ENCODE measurements around the gene RUNDC3A.
"Not testable (repeated sequence)": the region's sequence is repeated elsewhere in the genome, so short reads cannot be mapped to it uniquely, and the experiment has no call there.

RUNDC3A gene

DNA sequence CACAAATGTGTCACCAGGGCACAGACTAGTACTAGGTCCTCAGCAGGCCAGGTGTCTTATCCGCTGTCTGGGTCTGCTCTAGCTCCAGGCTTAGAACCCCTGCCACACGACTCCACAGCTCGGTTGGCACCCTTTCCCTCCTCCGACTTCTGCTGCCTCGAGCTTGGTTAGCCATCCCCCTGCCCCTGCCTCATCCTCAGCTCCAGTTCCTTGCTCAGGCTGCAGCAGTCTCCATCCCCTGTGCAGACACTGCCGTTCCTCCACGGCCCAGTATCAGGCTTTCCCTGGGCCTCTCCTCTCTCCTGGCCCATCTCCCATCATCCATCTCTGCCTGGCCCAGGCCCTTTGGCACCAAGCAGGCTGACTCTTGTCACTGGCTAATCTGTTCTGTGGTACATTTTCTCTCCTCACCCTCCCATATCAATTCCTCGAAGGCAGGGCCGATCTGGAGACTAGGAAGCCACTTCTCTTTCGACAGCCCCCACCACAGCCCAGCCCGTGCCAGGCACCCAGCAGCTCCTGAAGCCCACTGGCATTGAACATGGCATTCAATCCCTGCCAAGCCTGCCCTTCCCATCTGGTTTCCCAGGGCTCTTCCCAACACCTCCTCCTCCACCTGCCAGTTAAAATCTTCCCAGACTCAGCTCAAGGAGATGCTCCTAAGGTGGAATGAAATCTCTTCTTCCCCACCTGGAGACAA, 35.3 kb downstream of the RUNDC3A start:
- no peak for DNase-seq (ENCODE audit: low read depth in 2 of 2)

GRCh38 chr17:44344939-44345453, 36.6 kb downstream of the RUNDC3A start, which contains the start of gene GRN:
GRN (plus strand) TSS chr17:44345302; CDS start chr17:44349165, 3,863 bp downstream.
- DNase-seq (ENCODE audit: low read depth in 2 of 2) = peak; percentile 70 to 71

DNA sequence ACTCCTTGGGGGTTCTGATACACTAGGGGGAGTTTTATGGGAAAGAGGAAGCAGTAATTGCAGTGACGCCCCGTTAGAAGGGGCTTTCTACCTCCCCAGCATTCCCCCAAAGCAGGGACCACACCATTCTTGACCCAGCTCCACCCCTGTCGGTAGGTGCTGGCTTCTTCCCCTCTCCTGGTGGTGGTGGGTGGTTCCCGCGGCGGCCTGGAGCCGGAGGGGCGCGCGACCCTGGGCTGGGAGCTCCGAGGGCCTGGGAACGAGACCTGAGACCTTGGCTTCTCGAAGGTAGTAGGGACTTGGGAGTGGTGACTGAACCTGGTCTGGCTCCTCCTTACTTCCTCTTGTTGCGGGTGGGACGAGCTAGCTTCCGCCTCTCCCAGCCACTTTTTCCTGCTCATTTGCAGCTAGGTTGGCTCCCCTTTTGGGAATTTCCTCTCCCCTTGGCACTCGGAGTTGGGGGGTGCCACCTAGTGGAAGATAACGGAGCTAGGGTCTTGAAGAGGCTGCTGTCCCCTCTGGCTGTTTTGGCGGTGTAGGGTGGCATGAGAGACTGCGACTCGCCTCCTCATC, 37.1 kb downstream of the RUNDC3A start:
- peak in 1 of 2 donors; percentile 29 for DNase-seq (ENCODE audit: low read depth in 2 of 2)

GRCh38 chr17:44346064-44346844, 37.9 kb downstream of the RUNDC3A start:
- no peak for DNase-seq (ENCODE audit: low read depth in 2 of 2)

DNA sequence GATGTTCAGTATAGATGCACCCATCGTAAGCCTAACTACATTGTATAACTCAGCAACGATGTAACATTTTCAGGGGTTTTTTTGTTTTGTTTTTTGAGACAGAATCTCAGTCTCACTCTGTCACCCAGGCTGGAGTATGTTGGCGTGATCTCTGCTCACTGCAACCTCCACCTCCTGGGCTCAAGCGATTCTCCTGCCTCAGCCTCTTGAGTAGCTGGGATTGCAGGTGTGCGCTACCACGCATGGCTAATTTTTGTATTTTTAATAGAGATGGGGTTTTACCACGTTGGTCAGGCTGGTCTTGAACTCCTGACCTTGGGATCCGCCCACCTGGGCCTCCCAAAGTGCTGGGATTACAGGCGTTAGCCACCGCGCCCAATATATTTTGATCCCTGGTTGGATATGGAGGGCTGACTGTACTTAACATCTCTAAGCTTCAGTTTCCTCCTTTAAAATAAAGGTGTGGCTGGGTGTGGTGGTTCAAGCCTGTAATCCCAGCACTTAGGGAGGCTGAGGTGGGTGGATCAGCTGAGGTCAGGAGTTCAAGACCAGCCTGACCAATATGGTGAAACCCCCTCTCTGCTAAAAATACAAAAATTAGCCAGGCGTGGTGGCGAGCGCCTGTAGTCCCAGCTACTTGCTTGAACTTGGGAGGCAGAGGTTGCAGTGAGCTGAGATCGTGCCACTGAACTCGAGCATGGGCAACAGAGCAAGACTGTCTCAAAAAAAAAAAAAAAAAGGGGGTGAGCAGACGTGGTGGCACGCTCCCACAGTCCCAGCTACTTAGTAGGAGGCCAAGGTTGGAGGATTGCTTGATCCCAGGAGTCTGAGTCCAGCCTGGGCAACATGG, 39.0 kb downstream of the RUNDC3A start:
- not testable (repeated sequence) for DNase-seq (ENCODE audit: low read depth in 2 of 2)

DNA sequence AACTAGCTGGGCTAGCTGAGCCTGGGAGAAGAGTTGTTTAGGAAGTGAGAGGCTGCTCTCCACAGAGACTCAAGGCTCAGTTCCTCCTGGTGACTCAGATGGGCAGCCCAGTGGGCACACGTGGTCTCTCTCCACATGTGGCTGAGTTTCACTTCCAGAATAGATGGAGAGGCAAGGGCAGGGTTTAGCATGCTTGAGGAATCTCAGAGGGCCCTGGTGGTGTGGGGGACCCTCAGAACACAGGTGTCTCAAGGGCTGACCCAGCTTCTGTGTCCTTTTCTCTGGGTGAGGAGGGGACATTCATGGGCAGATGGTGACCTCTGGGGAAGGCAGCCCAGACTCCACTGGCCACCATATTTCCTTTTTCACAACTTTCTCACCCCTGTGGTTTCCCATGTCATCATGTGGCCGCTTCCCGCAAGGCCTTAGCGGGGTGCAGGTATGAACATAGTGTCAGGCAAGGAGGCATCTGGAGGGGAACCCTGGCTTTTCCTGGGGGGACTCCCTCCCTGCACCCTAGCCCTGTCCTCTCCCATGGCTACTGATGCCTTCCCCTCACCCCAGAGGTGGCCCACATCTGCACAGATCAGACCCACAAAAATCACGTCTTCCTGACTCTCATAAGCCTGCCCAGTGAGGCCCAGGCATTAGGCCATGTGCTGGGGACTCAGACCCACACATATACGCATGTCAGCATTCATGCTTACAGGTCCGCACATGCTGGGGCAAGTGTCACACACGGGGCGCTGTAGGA, 40.0 kb downstream of the RUNDC3A start:
- no peak for DNase-seq (ENCODE audit: low read depth in 2 of 2)

DNA sequence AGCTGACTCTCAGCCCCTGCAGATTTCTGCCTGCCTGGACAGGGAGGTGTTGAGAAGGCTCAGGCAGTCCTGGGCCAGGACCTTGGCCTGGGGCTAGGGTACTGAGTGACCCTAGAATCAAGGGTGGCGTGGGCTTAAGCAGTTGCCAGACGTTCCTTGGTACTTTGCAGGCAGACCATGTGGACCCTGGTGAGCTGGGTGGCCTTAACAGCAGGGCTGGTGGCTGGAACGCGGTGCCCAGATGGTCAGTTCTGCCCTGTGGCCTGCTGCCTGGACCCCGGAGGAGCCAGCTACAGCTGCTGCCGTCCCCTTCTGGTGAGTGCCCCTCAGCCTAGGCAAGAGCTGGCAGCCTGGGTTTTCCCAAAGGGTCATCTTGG, 40.6 kb downstream of the RUNDC3A start:
- no peak for DNase-seq (ENCODE audit: low read depth in 2 of 2)

DNA sequence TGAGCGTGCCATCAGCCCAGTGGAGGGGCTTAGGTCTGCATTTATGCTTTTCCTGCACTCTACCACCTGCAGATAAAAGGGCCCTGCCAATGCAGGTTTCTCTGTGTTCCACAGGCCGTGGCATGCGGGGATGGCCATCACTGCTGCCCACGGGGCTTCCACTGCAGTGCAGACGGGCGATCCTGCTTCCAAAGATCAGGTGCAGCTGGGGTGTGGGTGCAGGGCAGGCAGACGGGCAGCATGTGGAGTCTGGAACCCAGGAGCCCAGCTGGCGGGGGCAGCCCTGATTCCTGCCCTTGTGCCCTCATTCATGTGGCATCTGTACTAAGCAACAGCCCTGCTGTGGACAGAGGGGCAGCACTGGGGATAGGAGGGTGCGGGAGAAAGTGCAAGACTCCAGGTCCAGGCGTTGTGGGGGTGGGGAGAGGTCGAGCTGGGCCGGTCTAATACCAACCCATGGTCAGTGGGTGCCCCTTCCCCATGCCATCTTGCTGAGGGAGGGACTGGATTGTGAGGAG, 41.2 kb downstream of the RUNDC3A start:
- DNase-seq (ENCODE audit: low read depth in 2 of 2) = no peak

GRCh38 chr17:44350733-44351226, 42.4 kb downstream of the RUNDC3A start:
- DNase-seq (ENCODE audit: low read depth in 2 of 2) = peak in 1 of 2 donors; percentile 58

DNA sequence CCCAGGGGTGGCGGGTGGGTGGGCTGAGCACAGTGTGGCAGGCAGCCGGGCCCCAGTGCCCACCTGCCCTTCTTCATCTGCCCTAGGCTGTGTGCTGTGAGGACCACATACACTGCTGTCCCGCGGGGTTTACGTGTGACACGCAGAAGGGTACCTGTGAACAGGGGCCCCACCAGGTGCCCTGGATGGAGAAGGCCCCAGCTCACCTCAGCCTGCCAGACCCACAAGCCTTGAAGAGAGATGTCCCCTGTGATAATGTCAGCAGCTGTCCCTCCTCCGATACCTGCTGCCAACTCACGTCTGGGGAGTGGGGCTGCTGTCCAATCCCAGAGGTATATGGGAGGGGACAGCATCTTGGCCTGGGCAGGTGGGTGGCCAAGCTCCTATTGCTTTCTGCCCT, 43.1 kb downstream of the RUNDC3A start:
- DNase-seq (ENCODE audit: low read depth in 2 of 2) = no peak

- no peak for DNase-seq (ENCODE audit: low read depth in 2 of 2)
Observed at GRCh38 chr17:44351961-44352827, 43.8 kb downstream of the RUNDC3A start.

DNA sequence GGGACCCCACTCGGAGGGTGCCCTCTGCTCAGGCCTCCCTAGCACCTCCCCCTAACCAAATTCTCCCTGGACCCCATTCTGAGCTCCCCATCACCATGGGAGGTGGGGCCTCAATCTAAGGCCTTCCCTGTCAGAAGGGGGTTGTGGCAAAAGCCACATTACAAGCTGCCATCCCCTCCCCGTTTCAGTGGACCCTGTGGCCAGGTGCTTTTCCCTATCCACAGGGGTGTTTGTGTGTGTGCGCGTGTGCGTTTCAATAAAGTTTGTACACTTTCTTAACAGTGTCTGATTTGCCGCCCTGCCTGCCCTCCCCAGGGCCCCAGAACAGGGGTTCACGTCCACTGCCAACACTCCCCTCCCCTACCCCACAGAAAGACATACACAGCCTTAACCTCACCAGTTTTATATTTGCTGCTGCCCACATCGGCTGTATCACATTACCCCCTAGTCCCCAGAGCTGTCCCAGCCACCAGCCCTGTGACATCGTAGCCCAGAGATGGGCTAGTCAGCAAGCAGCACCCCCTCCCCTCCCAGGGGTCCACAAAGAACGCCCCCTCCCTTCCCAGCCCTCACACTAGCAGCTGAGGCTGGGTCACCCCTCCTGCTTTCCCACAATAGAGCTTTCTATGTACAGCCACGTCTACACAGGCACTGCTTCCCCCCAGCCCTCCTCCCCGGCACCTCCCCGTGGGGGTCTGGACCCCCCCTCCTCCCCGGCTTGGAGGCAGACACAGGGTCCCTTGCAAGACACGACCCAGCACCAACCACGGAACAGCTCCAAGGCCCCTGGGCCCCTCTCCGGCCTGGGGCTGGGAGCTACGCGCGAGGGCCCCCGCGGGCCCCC, 44.6 kb downstream of the RUNDC3A start:
- no peak for DNase-seq (ENCODE audit: low read depth in 2 of 2)

DNA sequence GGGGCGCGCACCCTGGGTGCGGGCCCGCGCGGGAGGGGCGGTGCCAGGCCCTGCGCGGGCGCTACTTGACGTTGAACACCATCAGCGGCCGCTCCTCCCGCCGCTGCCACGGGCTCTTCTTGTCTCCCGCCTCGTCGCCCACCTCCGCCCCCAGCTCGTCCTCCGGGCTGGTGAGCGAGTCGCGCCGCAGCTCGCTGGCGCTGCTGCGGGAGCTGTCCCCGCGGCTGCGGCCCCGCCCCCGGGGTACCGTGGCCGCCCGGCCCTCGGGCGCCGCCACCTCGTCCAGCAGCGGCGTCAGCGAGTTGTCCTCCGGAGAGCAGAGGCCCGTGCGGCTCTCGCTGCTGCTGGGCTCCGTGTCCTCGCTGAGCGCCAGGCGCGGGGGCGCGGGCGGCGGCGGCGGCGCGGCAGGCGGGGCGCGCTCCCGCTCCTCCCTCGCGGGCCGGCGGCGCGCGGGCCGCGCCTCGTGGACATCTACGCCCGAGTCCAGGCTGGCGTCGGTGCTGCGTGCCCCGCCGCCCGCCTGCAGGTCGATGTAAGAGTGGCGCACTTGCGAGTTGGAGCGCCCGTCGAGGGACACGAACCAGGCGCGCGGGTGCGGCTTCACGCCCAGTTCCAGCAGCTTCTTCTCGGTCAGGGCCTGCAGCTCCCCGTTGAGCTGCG, 45.4 kb downstream of the RUNDC3A start:
- DNase-seq (ENCODE audit: low read depth in 2 of 2) = no peak

GRCh38 chr17:44354582-44355561, 46.5 kb downstream of the RUNDC3A start:
- peak in 1 of 2 donors; percentile 40 for DNase-seq (ENCODE audit: low read depth in 2 of 2)

DNA sequence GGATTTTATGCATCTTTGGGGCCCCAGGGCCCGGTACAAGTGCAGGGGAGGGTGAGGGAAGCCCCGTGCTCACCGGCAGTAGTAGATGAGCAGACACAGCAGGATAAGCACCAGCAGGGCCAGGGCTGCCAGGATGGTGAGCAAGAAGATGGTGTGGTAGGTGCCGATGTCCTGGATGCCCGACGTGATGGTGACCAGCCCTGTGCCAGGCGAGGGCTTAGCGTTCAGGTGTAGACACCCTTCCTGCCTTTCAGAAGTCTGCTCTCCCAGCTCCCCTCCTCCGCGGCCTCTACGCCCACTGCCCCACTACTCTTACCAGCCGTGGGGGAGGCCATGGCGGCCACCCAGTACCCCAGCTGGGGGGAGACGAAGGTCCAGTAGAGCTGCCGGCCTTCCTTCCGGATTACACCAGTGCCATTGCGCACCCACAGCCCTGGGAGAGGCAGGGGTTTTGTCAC, 47.3 kb downstream of the RUNDC3A start:
- no peak for DNase-seq (ENCODE audit: low read depth in 2 of 2)

- DNase-seq (ENCODE audit: low read depth in 2 of 2) = no peak
Observed at GRCh38 chr17:44356241-44356640, 47.8 kb downstream of the RUNDC3A start.

GRCh38 chr17:44358066-44358465, 49.7 kb downstream of the RUNDC3A start:
- no peak for DNase-seq (ENCODE audit: low read depth in 2 of 2)

Data from stimulated activated CD8-positive, alpha-beta memory T cell treated with anti-CD3 and anti-CD28 coated beads, Interleukin-7, amount 100 ng/mL, for 1 hour (primary cell).